Measurements from ENCODE around the gene CCN6. TPM values are rescaled to one million over a fixed set of nuclear protein-coding genes. Genes with fewer than 3 reads are reported as not detected.
"Not testable (repeated sequence)": the region's sequence is repeated elsewhere in the genome, so short reads cannot be mapped to it uniquely, and the experiment has no call there.

Gene CCN6
- total RNA-seq, 1 experiment from 2014 or later, result not detected

DNA sequence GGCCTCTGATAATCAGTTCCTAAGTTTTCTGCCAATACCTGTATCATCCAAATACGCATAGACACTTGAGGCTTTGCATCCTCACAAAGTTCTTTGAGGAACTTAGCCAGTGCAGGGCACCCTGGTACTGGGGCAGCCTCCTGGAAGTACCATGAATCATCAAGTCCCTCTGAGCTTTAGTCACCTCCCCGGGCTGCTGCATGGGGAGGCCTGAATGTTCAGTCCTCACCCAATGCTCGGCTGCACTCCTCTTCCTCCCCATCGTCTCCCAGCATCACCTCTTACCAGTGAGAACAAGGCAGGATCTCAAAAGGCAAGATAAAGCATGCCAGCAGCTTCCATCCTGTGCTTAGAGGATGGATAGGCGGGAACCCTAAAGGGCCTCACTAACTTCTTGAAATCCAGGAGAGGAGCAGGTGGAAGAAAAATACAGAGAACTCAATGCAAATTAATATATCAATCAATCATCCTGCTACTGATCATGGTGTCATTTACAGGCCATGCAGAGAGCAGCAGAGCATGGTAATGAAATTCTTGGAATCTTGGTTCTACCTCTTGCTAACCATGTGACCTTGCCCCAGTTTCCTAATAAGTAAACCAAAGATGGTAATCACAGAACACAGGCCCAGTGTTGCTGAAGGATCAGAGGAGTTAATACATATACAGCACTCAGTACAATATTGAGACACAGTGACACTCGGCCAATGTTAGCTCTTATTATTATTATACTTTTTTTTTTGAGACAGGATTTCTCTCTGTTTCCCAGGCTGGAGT, 4.7 kb upstream of the CCN6 start:
- peak; percentile 51 for DNase-seq (ENCODE audit: low read depth)

- no peak for DNase-seq (ENCODE audit: low read depth)
Measured at GRCh38 chr6:112049996-112050395, 3.9 kb upstream of the CCN6 start.

DNA sequence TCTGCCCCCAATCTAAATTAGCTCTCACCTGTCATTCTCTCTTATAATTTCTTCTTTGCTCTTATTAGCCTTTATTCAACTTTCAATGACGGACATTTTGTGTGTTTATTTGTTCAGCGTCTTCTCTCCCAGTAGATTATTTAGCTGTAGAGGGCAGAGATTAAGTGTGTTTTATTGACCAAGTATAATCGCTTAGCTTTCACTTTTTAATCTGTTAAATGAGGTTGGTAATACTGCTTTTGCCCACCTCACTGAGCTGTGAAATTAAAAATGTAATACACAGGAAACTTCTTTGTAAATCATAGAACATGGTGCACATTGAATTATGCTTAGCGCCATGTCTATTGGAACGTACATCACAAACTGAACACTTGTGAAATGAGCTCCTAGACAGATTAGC, 3.5 kb upstream of the CCN6 start:
- no peak for DNase-seq (ENCODE audit: low read depth)

DNA sequence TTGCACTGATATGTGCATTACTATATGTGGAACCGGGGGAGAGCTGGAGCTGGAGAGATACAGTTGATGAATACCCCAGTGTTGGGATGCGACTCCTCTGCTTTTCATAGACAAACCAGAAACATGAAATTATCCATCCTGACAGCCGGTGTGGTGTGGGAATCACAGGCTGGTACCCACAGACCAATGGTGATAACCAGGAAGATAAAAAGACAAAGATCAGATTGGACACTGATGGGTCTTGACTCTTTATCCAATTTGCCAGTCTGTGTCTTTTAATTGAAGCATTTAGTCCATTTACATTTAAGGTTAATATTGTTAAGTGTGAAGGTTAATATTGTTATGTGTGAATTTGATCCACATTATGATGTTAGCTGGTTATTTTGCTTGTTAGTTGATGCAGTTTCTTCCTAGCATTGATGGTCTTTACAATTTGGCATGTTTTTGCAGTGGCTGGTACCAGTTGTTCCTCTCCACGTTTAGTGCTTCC, 2.6 kb upstream of the CCN6 start:
- DNase-seq (ENCODE audit: low read depth), result not testable (repeated sequence)

DNA sequence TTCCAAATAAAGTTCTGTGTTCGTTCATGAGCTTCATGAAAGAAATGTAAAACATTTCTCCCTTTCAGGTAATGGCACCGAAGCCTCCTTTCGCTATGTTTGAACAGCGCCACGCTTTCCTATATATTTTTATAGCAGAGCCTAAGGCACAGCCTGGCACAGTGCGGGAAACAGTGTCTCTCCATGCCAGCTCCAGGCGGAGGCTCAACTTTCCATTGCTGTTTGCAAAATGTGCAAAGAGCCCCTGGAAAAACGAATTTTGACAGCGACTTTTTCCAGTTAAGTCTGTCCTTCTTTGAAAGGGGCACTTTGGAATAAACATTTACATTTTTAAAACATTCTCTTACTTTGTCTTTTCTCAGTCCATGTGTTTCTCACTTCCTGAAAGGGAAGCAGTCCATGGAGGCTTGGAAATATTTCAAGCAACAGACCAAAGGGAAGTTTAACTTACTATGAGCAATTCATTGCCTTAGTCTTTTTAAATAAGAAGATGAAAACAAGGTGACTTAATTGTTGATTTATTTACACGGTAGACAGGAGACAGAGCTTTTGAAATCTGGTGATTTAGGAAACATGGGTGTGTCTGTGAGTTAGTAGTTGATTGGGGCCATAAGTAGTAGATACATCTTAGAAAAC, 769 bp downstream of the CCN6 start:
- DNase-seq (ENCODE audit: low read depth), result no peak

- no peak for DNase-seq (ENCODE audit: low read depth)
Measured at GRCh38 chr6:112058243-112059032, 4.5 kb downstream of the CCN6 start.

DNA sequence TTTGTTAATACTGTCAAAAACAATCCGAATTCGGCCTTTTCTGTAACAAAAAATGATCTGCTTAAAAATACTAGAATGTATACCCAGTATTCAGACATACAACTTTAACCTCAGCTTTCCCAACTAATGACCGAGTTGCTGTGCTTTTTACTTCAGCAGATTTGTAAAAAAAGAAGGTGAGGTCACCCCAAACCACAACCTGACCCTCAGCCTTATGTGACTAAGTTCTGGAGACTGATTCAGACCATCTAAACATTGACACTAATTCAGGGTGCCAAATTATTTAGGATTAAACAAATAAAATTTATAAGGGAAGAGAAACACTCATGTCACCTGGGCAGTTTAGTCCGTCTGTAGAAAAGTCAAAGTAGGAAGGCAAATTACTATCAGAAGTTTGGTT, 7.7 kb downstream of the CCN6 start:
- DNase-seq (ENCODE audit: low read depth), result peak; percentile 55

DNA sequence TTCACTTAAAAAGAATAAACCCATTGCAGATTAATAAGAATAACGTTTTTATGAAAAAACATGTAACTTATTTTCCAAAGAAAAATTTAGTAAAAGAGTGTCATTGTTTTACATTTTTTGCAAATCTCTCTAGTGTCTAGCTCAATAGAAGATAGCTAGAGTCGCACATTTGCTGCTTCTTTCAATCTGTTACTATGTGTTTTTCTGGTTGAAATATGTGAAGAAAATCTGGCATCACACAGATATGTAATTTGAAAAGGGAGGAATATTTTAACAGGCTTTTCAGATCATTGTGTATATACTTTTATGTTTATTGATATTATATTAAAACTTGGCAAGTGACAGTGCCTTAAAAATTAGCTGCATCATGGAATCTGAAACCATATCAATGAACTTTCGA, 9.1 kb downstream of the CCN6 start:
- DNase-seq (ENCODE audit: low read depth), result no peak

- no peak for DNase-seq (ENCODE audit: low read depth)
Measured at GRCh38 chr6:112065426-112065986, 11.6 kb downstream of the CCN6 start.

- no peak for DNase-seq (ENCODE audit: low read depth)
Measured at GRCh38 chr6:112066606-112067005, 12.7 kb downstream of the CCN6 start.

DNA sequence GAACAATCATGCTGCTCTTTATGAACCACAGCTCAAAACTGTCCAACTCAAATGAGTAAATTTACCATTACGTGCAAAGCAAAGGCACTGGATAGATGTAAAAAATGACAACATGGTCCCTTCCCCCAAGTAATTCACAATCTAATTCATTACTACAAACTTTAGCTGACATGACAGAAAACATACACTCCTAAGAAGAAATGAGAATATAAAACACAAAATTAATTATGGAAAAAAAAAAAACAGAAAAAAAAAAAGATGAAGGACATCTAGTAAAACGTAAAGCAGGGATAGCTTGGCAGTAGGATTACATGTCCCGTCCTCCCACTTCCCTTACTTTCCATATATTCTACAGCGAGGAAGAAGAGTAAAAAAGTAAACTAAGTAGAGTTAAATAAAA, 27.7 kb downstream of the CCN6 start:
- no peak for DNase-seq (ENCODE audit: low read depth)

DNA sequence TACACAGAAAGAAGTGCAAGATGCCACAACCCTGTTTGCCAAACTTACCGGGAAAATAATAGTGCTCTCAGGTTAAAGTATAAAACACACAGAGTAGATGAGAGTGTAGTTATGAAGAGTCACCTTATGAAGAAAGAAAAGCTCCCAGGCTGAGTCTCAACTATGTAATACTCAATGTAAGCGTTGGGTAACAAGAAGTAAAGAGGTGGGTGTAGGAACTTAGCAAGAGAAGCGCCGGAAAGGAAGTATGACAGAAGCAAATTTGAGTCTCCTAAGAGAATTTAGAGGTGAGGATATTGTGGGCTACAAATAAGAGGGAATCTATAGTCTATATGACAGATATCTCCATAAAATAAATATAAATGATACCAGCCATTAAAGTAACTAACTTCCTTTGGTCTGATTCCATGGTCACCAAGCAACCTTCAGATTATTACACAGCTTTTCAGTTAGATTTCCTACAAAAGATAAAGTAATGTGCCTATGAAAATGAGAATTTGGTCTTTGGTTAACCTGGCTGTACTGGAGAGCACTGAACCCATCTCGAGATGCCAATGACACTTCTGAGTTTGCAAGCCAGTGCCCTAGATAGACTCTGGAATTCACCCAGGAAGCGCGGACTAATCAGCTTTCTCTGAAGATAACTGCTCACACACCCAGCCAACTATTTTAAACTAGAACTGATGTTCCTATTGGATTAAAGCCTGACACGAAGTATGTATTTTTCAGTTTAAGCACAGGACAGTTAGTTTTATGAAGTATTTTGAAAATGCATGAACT, 31.6 kb downstream of the CCN6 start:
- DNase-seq (ENCODE audit: low read depth), result no peak

- peak; percentile 56 for DNase-seq (ENCODE audit: low read depth)
Measured at GRCh38 chr6:112086744-112087135, 32.8 kb downstream of the CCN6 start.

DNA sequence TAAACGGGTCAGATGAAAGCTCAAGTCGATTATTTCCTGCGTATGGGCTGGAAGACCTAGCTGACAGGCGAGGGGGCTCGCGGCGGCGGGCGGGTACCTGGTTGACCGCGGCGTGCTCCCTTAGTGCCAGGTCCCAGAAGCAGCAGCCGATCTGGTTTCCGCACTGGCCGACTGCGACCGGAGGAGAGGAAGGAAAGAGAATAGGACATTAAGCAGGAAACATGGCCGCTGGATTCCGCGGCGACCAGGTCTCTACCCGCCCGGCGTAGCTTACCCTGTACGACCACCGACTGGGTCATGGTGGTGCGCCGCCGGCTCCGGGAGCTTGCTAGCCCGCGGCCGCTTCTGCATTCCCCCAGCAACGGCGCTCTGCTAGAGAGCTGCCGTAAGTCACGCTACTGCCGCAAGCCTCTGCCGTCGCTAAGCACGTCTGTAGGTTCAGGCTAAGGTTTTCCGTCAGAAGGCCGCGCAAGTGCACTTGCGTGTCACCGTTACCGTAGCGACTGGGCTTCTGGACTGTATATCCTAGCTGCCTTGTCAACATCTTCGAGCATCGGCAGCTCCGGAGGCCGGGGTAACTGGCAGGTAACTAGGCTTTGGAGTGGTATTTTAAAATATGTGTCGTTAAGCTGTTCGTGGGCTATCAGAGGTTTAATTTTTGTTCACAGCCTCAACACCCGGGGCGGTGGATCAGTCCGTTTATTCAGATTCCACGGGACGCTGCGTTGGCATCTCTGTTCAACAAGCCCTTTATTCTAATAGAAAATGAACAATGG, 33.4 kb downstream of the CCN6 start, which contains the start of the genes FAM229B and TUBE1:
Gene FAM229B (plus strand): TSS at position 456 of the 776 bp plus-strand sequence. CDS start 11,693 bp downstream, outside the sequence.
Gene TUBE1 (minus strand): TSS at position 347 of the 776 bp plus-strand sequence. CDS start 48 bp downstream, at position 299.
- DNase-seq (ENCODE audit: low read depth), result peak; percentile 95

DNA sequence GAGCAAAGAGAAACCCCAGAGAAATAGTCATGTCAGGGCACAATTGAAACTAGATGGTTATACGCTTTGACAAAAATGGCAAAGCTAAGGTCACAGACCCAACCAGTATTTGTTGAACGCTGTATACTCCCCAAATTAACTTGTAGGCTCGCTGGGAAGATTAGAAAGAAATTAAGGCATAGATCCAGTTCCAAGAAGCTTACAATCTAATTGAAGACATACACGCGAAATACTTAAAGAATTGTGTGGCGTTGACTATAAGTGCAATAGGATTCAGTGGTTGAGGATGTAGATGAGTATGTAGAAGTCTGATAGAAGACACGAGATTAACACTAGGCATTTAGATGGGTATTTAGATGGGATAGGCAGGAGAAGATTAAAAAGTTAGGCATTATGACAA, 34.0 kb downstream of the CCN6 start:
- DNase-seq (ENCODE audit: low read depth), result no peak

DNA sequence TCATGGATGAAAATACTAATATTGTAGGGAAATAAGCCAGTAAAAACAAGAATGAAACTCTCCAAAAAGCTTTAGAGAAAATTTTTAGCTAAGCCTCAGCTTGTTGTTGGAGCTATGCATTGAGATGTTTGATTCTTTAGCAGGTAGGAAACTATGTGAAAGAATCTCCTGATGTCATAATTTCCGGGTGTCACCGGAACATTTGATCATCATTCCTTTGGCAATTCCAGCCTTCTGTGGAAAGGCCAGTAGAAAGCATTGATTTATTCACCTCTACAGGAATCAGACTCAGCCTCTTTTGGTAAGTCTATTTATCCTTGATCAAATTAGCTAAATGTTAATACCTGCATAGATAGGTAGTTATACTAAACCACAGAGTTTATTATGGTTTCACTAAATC, 43.0 kb downstream of the CCN6 start:
- no peak for DNase-seq (ENCODE audit: low read depth)

- DNase-seq (ENCODE audit: low read depth), result no peak
Measured at GRCh38 chr6:112100561-112100960, 46.7 kb downstream of the CCN6 start.

GRCh38 chr6:112106026-112106425, 52.1 kb downstream of the CCN6 start:
- DNase-seq (ENCODE audit: low read depth), result not testable (repeated sequence)

GRCh38 chr6:112106562-112106961, 52.7 kb downstream of the CCN6 start:
- DNase-seq (ENCODE audit: low read depth), result no peak

DNA sequence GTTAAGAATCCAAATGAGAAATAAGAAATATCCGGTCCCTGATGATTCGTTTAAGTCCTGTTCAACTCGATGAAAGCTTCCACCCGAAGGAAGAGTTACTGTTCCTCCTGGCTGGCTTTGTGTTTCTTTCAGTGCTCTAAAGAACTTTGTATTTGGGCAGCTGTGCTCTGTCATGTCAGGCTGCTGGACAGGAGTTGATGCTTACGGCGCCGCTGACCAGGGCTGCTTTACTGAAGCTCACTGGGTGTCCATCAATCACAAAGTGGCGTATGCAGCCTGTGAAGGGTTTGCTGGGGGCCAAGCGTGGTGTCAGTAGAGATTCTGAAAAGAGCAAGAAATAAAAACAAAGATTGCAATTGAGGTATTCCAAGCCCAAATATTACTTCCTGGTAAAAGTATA, 55.4 kb downstream of the CCN6 start:
- DNase-seq (ENCODE audit: low read depth), result no peak
